NCI-H2081 treated with DMSO at 0.1 percent for 48 hours (cell line): Measurements from ENCODE around the gene KCNMA1.
A peak's percentile ranks its signal among the peaks of the same experiment; 100 is the strongest.

Experiments
- DNase-seq: peaks from one replicate; lab custom pipeline; 2025; lab: John Stamatoyannopoulos, UW

Gene KCNMA1

DNA sequence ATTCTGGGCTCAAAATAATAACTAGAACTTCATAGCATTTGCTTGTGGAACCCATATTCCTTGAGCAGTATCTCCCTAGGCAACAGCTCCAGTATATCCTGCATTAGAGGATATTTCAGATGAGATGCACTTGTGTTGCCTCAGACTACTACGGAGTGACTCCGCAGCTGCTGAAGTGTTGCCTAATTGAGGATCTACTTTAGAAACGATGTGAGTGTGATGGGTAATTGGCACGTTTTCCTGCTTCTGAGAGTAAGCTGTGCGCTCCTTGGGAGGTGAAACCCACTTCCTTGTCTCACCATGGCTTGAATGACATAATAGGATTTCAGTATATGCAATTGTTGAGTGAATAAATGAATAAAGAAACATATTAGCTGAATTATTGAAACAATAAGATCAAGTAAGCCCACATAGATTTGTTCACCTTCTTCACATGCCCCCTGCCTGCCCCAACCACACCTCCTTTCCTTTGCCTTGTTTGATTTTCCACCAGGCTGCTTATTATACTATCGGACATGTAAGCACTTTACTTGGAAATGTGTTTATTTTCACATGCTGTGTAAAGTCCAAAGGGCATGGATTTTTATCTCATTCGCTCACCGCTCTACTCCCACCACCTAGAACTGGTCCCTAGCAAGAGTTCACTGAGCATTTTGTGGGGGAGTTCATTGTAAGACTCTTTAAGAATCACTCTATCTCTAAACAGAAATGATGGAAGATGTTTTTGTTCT is 303.8 kb downstream of the KCNMA1 start:
- no peak for DNase-seq

DNA sequence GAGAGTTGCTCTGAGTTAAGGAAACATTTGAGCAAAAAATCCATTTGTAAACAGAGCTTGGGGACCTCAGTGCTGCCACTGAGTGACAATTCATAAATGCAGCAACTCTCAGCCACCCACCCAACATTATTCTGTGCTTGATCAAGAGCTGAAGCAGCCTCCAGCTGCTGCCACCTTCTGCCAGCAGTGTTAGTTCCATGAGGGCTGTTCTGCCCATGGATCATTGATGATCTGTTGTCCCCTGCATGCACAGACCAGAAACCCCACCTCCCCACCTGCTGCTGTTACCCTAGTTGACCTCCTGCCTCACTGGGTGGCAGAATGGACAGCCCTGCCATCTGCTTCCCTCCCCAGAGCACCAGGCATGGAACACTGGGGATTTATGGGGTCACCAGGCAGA is 305.4 kb downstream of the KCNMA1 start:
- DNase-seq, result no peak

DNA sequence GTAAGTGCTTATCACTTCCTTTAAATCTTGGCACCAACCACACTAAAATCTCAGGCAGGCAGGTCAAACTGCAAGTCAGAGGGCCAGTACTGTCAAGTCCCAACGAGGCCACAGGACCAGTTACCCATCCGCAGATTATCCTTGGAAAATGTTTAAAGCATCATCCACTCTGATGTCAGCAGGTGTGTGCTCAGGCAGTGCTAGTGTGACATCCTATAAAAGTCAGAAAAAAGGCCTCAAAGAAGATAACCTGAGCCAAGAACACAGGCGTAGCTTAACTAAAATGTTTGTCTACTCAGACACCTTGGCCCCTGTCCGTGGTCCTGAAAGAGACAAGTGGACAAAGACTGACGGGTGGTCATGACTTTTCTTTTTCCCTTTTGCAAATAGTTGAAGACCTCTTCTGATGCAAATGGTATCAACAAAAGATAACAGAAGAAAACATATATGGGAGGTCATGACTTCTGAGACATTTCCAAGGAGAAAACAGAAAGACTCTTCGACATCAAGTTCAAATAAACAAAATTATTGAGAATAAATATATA is 309.3 kb downstream of the KCNMA1 start:
- no peak for DNase-seq

DNA sequence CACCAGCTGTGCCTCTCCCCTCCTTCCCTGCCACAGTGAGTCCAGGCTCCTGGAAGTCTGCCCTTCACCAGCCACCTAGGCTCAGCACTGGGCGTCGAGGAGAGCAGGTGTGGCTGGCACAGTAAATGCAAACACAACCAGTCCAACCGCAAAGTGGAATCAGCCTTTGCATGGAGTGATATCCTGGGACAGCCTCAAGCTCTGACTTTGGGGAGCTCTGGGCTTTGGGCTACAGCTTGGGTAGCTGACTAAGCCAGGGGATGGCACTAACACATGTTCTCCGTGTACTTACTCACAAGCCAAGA is 312.4 kb downstream of the KCNMA1 start:
- DNase-seq, result peak; percentile 6

DNA sequence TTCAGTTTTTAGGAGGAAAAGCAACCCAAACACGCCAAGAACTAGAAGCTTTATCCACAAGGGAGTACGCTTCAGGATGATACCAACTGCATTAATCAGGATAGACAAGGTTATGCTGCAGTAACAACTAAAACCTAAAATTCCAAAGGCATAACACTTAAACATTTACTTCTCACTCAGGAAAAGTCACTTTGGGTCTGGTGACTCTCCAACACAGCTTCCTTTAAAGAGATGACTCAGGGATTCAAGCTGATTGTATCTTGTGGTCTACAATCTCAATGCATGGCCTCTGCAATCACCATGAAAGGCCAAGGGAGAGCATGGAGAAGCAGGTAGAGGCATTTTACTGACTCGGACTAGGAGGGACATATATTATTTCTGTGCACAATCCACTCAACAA is 315.8 kb downstream of the KCNMA1 start:
- DNase-seq, result no peak

DNA sequence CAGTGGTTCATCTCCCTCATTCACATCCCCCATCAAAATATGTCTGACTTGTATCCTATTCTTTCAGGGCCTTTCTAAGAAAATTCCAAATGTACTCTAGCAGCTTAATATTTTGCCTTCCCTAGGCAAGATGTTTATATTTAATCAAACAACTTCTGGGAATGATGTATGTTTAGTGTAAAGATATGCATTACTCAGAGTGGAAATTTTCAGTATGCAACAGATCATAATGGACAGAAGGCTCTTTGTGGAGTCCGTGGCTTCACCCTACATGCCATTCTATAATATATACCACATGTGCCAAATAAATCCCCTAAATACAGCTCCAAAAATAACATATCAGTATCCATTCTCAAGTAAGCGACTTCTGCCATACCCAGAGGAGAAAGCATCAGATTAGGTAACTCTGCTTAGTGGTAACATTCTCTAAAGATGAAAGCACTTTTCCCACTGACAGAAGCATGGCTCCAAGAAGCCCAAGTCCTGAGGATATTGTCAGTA is 316.6 kb downstream of the KCNMA1 start:
- DNase-seq, result no peak

DNA sequence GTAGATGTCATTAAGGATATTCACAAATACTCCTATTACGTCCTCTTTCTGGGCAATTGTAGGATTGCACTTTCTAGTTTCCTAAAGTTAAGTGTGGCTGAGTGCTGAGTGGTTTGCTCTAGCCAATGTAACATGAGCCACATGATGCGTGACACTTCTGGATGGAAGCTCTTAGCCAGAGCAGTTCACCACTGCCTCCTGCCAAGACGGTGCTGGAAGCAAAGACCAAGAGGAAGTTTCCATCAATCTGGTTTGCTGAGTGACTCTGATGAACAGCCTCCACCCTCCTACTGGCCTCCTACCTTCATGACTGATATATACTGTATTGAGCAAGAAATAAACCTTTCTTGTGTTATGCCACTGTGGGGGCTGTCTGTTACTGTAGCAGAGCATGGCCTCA is 318.1 kb downstream of the KCNMA1 start:
- DNase-seq, result no peak

DNA sequence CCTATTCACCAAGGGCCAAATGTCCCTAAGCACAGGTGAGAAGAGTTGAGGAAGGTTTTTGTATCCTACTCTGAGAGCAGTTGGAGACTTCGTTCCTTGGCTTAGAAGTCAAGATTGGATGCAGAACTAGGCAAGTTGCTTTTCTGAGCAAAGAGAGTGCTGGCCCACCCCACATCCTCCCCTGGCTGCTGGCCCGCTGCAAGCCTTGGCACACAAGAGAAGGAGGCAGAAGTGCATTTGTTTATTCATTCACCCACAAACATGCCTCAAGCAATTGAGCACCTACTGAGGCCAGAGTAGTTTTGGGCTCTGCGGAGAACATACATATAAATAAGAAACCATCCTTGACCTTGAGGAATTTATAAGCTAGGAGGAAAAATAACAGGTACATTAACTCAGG is 318.9 kb downstream of the KCNMA1 start:
- DNase-seq, result no peak

DNA sequence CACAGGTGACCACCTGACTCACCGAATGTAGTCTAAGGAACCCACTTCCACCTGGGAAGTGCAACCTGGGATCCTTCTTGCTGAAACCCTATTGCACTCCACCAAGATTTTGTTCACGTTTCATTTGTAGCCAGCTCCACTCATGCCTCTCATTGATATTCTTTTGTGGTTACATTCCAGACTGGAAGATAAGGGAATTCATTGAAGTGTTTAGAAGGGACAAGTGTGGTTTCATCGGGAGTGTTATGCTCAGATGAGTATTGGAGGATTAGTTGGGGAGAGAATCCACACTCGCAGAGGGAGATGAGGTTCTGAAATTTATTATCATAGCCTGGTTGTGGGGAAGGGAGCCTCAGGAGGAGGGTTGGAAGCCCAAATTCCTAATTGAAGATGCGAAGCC is 320.4 kb downstream of the KCNMA1 start:
- DNase-seq, result no peak

DNA sequence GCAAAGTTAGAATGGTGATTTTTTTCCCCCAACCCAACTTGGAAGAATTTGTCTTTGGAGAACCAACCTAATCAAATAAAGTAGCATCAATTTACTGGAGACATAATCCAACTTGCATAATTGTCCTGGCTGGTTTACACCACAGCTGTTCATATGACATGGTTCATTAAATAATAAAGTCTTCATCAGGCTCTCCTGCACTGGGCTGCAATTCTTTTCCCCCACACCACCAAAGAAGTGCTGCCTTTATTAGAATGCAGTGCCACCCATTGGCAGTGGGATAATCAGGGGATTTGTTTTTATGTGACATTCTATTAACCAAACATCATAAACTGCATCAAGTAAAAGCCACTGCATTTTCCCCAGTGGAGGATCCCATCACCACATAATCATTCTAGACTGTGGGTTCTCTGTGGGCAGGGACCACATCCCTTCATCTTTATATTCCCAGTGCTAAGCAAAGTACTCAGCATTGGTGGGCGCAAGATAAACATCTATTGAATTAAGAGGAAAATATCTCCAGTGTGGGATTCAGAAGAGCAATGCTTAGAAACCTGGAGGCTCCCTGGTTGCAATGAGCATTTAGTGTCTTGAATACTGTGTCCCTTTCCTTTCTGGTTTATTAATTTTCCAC is 322.0 kb downstream of the KCNMA1 start:
- no peak for DNase-seq

DNA sequence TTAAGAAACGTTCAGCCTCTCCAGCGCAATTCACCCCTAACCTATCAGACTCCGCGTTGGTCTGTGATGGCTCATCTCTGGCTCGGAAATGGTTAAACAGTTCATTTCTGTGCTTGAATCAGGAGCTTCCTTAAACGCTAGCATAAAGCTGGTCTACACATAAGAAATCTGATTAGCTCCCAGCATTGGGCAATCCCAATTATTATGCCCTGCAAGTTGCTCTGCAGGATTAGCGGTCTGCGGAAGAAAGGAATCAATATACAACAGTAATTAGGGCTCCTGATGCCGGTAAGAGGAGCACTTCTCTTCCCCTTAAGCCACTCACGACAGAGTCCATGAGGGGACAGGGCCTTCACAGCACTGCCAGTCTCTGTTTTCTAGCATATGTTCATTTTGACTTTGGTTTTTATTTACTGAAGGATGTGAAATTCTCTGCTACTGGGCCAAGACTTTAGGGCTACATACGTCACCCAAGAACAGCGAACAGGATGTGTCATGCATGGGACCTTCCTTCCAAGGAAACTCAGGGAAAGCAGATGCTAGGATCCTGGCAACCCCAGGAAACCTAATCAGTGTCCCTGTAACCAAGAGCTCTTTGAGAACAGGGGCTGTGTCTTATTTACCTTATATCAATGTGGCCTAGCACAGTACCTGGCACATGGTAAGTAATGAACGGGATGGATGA is 324.4 kb downstream of the KCNMA1 start:
- no peak for DNase-seq

DNA sequence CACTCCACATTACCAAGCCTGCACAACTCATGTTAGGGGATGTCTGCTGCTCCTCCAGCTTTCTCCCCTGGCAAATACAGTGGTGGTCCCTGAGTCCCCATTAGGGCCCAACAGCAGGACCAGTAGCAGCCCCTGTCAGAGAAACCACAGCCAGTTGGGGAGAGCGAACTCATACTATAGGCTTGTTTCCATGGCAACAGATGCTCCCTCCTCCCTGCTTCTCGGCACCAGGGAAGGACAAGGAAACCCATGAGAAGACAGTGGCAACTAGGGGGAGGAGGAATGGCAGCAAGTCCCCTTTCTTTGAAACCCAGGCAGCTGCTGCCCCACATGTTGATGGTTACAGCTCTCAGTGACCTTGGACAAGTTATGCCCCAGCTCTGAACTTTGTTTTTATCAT is 326.4 kb downstream of the KCNMA1 start:
- DNase-seq, result no peak

DNA sequence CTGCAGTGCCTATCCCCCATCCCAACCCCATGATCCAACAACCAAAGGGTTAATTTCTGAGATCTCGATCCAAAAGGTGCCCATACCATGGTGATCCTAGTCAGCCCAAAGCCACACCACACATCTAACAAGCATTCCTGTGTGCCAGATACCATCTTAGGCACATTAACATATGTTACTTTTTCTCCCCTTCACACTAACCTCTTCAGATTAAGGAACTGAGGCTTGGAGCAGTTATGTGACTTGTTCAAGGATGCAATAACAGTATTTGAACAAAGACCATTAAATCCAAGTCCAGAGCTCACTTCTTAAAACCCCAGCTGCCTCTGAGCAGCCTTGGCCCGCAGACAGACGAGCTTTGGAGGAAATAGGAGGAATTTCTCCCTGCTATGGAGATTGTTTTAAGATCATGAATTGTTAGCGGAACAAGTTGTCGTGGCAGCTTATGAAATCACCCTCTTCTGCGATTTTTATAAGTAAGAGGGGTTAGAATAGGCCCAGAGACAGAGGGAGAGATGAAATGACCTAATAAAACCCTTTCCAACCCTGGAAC is 327.2 kb downstream of the KCNMA1 start:
- no peak for DNase-seq

DNA sequence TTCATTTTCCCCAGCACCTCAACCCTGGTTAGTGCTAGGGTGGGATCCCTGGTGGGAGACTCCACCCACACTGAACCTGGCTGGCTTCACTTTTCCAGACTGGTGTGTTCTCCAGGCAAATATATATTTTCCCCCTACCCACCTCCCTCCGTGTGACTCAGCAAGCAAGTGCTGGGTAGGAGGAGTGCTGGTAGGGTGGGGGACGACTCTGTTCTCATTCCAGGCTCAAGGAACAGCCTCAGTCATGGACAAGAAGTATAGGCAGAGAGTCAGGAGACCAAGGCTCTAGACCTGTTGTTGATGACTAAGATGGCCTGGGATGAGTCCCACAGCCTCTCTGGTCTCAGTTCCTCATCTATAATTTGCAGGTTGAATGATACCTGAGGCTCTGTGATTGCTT is 328.1 kb downstream of the KCNMA1 start:
- DNase-seq, result no peak

DNA sequence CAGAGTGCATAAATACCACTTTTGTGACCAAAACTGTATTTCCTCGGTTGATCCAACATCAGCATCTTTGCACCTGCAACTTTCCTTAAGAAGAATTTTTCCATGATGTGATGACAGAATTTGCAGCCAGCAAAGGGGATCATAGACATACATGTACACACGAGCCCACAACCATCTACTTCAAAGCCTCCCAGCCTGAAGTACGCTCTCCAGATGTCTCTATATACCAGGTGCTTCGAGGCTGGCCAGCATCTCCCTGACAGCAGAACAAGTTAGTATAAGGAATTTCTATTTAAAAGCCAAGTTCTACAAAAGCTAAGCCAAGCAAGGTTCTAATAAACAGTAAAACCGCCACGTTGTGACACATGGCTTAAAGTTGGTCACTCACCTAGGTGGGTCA is 328.5 kb downstream of the KCNMA1 start:
- DNase-seq, result no peak

DNA sequence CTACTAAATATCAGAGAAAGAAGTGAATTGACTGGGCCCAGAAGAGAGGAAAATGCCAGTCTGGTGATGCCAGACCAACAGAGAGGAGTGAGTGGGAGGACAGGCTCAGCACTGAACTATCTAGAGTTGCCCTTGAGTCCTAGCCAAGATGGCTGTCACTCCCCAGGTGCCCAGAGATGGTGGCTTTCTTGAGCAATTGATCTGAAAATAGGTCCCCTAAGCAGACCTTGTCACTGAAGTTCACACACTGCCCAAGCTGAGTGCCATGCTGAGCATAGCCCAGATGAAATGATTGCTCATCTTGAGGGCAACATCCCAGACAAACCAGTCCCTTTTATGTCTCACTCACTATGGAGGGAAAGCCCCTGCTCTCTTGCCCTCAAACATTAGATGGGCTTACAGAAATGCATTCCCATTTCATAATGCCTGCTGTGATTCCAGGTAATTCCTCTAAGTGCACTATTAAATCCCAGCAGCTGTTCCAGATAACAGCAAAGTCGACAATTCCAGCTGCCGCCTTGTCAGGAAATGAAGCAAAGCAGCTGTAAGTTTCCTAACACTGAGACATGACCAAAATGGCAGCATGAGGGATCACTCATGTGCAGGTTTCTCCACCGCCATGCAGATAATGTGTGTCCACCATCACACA is 329.4 kb downstream of the KCNMA1 start:
- no peak for DNase-seq

DNA sequence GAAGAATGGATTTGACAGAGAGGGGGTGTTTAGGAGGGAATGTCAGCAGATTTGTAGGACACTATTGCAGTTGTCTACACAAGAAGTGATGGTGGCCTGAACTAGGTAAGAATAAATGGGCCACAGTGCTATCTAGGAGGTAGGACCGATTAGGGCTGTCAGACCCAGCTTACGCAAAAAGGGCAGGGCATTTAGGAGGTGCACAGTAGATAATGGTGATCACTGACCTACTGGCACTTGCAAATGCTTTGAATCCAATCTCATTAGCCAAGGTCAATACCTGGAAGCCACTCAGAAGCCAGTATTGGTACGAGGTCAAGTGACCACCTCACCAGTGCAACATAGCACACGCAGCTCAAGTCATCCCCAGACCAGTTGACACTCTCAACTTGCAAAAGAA is 330.9 kb downstream of the KCNMA1 start:
- DNase-seq, result no peak

DNA sequence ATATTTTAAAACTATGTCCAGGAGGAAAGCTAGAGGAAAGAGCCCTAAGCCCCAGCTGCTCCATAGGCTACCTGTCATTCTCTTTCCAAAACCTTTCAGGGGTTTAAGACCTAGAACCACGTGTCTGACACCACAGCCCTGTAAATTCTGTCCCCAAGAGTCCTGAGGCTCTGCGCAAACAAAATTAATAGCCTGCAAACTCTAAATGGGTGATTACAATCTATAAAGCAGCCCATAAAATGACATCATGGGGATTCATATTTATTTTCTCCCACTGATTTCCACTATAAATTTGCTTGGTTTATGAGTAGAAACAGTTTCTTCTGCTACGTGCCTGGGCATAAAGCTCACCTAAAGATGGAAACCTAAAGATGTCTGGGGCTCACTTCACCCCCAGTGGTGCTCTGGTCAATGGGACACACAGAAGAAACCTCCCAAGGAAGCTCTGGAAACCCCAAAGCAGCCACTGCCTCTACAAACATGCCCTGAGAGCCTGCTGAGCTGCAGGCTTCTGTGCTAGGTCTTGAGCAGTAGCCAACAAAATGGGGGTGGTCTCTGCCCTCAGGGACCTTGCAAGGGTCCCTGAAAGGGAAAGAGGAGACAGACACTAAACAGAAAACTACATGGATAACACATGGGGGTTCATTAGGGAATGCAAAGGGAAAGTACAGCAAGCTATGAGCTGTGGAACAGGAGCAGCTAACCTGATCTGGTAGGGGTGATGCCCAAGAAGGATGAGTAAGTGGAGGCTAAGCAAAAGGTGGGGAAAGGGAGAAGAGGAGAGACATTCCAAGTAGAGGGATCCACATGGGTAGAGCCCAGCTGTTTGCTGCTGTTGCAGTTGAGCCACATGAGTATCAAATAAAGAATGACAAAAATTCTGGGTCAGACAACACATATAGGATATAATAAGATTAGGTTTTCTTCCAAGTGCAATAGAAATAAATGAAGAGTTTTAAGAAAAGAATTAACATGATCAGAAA is 331.7 kb downstream of the KCNMA1 start:
- no peak for DNase-seq

DNA sequence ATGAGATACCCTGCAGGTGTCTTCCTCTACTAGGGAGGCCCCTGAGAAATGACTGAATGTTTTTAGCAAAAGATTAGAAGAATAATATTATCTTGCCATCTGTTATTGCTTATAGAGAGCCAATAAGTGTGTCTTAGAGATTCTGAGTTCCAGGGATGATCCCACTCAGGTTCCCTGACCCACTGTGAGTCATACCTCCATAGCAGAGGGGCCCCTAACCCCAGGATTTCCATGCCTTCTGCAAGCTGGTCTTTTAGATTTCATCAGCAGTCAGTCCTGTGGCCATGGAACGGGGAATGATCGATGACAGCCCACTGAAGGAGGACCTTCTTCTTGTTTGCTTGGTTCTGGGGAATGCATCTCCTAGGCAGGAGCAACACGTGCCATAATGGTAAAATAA is 333.4 kb downstream of the KCNMA1 start:
- DNase-seq, result no peak

DNA sequence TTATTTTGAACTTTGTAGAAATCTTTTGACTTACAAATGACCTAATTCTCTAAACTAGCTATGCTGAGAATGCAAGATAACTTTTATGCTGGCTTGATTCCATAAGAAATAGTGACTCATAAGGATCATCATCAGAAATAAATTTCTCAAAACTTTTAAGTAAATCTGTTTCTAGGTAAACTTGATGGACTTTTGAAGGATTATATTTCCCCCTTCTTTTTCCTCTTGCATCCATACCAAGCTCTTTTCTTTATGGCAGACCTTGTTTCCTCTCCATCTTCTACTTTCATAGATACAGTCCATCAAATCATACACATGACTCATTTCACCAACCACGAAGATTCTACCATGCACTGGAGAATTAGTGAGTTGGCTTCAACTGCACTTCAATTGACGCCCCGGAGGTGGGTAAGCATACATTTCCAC is 336.3 kb downstream of the KCNMA1 start:
- DNase-seq, result no peak

DNA sequence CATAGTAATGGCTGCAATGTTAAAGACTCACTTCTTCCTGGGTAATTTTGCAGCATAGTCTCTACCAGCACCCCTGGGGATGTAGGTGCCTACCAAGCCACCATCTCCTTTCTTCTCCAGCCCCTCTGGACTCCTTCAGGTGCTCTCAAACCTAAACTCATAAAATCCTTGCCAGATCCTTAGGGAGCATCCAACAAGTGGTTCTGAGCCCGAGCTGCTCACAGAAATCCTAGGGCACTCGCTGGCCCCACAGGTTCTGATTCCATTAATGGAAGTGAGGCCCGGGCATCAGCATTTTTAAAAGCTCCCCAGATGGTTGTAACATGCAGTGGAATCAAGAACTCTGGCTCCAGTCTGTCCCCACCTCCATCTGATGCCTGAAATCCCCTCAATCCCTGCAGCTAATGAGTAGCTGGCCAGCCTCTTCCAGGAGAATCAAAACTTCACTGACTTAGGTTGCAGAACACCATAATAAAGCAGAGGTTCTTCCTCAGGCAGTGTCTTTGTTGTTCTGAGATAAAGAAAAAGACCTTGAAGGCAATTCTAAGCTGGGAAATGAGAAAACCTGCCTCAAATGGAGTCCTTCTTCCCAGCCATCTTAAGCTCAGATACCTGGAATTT is 336.8 kb downstream of the KCNMA1 start:
- DNase-seq, result no peak
